ENCODE results near the gene STRN3. TPM values are rescaled to one million over a fixed set of nuclear protein-coding genes. Genes with fewer than 3 reads are reported as not detected.

The STRN3 gene, protein sequence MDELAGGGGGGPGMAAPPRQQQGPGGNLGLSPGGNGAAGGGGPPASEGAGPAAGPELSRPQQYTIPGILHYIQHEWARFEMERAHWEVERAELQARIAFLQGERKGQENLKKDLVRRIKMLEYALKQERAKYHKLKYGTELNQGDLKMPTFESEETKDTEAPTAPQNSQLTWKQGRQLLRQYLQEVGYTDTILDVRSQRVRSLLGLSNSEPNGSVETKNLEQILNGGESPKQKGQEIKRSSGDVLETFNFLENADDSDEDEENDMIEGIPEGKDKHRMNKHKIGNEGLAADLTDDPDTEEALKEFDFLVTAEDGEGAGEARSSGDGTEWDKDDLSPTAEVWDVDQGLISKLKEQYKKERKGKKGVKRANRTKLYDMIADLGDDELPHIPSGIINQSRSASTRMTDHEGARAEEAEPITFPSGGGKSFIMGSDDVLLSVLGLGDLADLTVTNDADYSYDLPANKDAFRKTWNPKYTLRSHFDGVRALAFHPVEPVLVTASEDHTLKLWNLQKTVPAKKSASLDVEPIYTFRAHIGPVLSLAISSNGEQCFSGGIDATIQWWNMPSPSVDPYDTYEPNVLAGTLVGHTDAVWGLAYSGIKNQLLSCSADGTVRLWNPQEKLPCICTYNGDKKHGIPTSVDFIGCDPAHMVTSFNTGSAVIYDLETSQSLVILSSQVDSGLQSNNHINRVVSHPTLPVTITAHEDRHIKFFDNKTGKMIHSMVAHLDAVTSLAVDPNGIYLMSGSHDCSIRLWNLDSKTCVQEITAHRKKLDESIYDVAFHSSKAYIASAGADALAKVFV
- 39.5 to 46.5 TPM (median 41.5 TPM) in 3 replicates for total RNA-seq
- long read RNA-seq, transcript STRN3-201 (16 exons, 3,970 nt), result major isoform, 14 of 19 reads
- long read RNA-seq, partial matches to known transcripts, result 1 of 19 reads
- long read RNA-seq, other reads (novel, unspliced or antisense), result 4 of 19 reads

DNA sequence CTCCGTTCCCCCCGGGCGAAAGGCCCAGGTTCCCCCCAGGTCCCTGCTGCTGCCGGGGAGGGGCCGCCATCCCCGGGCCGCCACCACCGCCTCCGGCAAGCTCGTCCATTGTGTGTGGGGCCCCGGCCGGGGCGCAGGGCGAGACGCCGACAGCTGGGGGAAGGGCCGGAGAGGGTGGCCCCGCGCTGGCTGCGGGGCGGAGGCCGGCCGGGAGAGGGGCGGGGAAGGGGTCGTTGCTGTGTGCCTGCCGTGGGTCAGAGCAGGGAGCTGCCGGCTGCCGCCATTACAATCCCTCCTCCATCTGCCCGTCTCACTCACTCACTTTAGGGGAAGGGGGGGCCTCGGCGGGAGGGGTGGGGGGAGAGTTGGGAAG is at the start of gene STRN3:
TSS of gene STRN3 (minus strand) at position 303 of the 373 bp plus-strand sequence. CDS start at position 109, 194 bp downstream.
- Mint-ChIP-seq H3K27ac (ENCODE audit: unreplicated experiment) (peak within 1 kb of the TSS; percentile 100), H3K9me3 (ENCODE audit: low read depth) (no peaks in the 10 kb centered on the region), H3K27me3 (ENCODE audit: low read depth) (no peaks in the 10 kb centered on the region), H3K36me3 (ENCODE audit: low read depth) (peaks cover 5% of the 10 kb centered on the region), H3K4me3 (ENCODE audit: unreplicated experiment) (peak within 1 kb of the TSS; percentile 74), H3K4me1 (ENCODE audit: low read depth) (peaks cover 36% of the 10 kb centered on the region)
- no peak for DNase-seq (ENCODE audit: low spot score)
- TF ChIP-seq, protein P1, sequence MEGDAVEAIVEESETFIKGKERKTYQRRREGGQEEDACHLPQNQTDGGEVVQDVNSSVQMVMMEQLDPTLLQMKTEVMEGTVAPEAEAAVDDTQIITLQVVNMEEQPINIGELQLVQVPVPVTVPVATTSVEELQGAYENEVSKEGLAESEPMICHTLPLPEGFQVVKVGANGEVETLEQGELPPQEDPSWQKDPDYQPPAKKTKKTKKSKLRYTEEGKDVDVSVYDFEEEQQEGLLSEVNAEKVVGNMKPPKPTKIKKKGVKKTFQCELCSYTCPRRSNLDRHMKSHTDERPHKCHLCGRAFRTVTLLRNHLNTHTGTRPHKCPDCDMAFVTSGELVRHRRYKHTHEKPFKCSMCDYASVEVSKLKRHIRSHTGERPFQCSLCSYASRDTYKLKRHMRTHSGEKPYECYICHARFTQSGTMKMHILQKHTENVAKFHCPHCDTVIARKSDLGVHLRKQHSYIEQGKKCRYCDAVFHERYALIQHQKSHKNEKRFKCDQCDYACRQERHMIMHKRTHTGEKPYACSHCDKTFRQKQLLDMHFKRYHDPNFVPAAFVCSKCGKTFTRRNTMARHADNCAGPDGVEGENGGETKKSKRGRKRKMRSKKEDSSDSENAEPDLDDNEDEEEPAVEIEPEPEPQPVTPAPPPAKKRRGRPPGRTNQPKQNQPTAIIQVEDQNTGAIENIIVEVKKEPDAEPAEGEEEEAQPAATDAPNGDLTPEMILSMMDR (IDR thresholded peaks at IDR 0.05), result no peak

DNA sequence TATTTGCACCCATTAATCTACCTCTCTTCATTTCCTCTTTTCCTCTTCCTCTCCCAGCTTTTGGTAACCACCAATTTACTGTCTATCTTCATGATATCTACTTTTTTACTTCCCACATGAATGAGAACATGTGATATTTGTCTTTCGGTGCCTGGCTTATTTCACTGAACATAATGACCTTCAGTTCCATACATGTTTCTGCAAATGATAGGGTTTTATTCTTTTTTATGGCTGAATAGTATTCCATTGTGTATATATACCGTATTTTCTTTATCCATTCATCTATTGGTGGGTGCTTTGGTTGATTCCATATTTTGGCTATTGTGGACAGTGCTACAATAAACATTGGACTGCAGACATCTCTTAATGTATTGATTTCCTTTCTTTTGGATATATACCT is 49.0 kb upstream of the STRN3 start:
- no peak overlapping the region for H3K4me3 Mint-ChIP-seq (ENCODE audit: unreplicated experiment)
- no peak for DNase-seq (ENCODE audit: low spot score)
- H3K9me3 Mint-ChIP-seq (ENCODE audit: low read depth), result peaks cover 3% of the 10 kb centered on the region
- no peaks in the 10 kb centered on the region for H3K27me3 Mint-ChIP-seq (ENCODE audit: low read depth)
- H3K27ac Mint-ChIP-seq (ENCODE audit: unreplicated experiment), result no peak overlapping the region
- peaks cover 21% of the 10 kb centered on the region for H3K4me1 Mint-ChIP-seq (ENCODE audit: low read depth)
- peaks cover 3% of the 10 kb centered on the region for H3K36me3 Mint-ChIP-seq (ENCODE audit: low read depth)
- TF ChIP-seq, protein P1 (IDR thresholded peaks at IDR 0.05), result no peak

DNA sequence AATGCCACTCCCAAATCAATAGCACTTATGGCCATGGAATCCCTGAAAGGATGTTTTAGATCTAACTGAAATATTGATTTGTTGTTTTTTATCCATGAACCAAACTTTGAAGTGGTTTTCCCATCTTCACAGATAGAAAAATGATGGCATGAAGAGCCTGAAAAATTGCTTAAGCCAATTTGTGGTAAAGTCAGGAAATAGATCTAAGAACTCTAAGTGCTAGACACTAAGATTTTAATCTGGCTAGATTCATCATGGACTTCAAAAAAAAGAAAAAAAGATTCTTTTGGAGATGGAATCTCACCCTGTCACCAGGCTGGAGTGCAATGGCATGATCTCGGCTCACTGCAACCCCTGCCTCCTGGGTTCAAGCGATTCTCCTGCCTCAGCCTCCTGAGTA is 45.0 kb upstream of the STRN3 start:
- Mint-ChIP-seq H3K4me3 (ENCODE audit: unreplicated experiment) (no peak overlapping the region), H3K36me3 (ENCODE audit: low read depth) (peaks cover 3% of the 10 kb centered on the region), H3K27me3 (ENCODE audit: low read depth) (no peaks in the 10 kb centered on the region), H3K27ac (ENCODE audit: unreplicated experiment) (no peak overlapping the region), H3K4me1 (ENCODE audit: low read depth) (peaks cover 17% of the 10 kb centered on the region), H3K9me3 (ENCODE audit: low read depth) (peaks cover 3% of the 10 kb centered on the region)
- no peak for DNase-seq (ENCODE audit: low spot score)
- TF ChIP-seq, protein P1 (IDR thresholded peaks at IDR 0.05), result no peak

DNA sequence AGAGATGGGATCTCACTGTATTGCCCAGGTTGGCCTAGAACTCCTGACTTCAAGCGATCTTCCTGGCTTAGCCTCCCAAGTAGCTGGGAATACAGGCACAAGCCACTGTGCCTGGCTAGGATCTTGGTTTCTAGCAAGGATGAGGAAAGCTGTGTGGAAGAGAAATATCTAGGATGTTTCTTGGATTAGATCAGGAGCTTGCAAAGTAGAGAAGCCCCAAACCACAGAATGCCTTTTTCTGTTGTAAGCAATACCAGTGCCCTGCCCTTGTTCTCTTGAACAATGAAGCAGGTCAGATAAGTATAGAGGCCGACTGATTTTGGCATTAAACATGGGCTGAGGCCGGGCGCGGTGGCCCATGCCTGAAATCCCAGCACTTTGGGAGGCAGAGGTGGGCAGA is 44.3 kb upstream of the STRN3 start:
- Mint-ChIP-seq H3K4me1 (ENCODE audit: low read depth) (peaks cover 19% of the 10 kb centered on the region), H3K36me3 (ENCODE audit: low read depth) (peaks cover 3% of the 10 kb centered on the region)

More for the DNA sequence above, 44.3 kb upstream of the STRN3 start:
- H3K9me3 Mint-ChIP-seq (ENCODE audit: low read depth), result peaks cover 3% of the 10 kb centered on the region
- H3K27me3 Mint-ChIP-seq (ENCODE audit: low read depth), result no peaks in the 10 kb centered on the region
- peak overlapping the region; percentile 54 for H3K27ac Mint-ChIP-seq (ENCODE audit: unreplicated experiment)
- TF ChIP-seq, protein P1 (IDR thresholded peaks at IDR 0.05), result no peak
- no peak for DNase-seq (ENCODE audit: low spot score)
- no peak overlapping the region for H3K4me3 Mint-ChIP-seq (ENCODE audit: unreplicated experiment)

All from chondrocyte (in vitro differentiated cells).